H1 (cell line): ENCODE results near the gene L1TD1. TPM values are rescaled to one million over a fixed set of nuclear protein-coding genes. Genes with fewer than 3 reads are reported as not detected.
A peak's percentile ranks its signal among the peaks of the same experiment; 100 is the strongest.

Source experiments
- CTCF ChIA-PET: fragments of 300-600 bp; sonication (Branson Sonifier 250); formaldehyde crosslinking; loops from one replicate; lab custom pipeline; 2021; ENCODE audit not compliant: partially characterized antibody; lab: Charles Lee
- POLR2A ChIA-PET: fragments of 300-600 bp; sonication (Branson Sonifier 250); formaldehyde crosslinking; loops from one replicate; lab custom pipeline; 2021; ENCODE audit warnings: inconsistent platforms; ENCODE audit not compliant: partially characterized antibody; lab: Charles Lee
- DNase-seq, 2 experiments: peaks; one replicate each; pipeline versions ENCODE4 v3.0.0 to v3.0.0-alpha.2; 2010 to 2022; ENCODE audit warnings: low spot score in 2 of 2, low read depth in 1 of 2, mixed read lengths in 1 of 2
- FAIRE-seq: peaks from 2 replicates; lab custom pipeline; 2011; peaks lifted over from hg19 to GRCh38; lab: Jason Lieb, UNC
- H2AFZ ChIP-seq: 2 replicates; pipeline ENCODE4 v1.8.1; 2012; ENCODE audit warnings: low read length, inconsistent platforms
- H2AK5ac ChIP-seq: 2 replicates; pipeline ENCODE4 v1.6.1; 2013; ENCODE audit warnings: low read depth, low read length
- H2BK120ac ChIP-seq: replicated peaks from 2 replicates; pipeline ENCODE3; 2013; ENCODE audit warnings: low read depth, low read length, inconsistent platforms
- H2BK12ac ChIP-seq: 2 replicates; pipeline ENCODE4 v1.6.1; 2013; ENCODE audit warnings: low read depth, low read length
- H2BK15ac ChIP-seq: 2 replicates; pipeline ENCODE4 v1.6.1; 2013; ENCODE audit warnings: low read length
- H2BK20ac ChIP-seq: 2 replicates; pipeline ENCODE4 v1.6.1; 2013; ENCODE audit warnings: low read length
- H2BK5ac ChIP-seq: 2 replicates; pipeline ENCODE4 v1.6.1; 2013; ENCODE audit warnings: low read depth, low read length
- H3K14ac ChIP-seq: 2 replicates; pipeline ENCODE4 v1.6.1; 2013; ENCODE audit warnings: inconsistent platforms; ENCODE audit not compliant: insufficient read length
- H3K18ac ChIP-seq: 2 replicates; pipeline ENCODE4 v1.6.1; 2013; ENCODE audit warnings: low read length; ENCODE audit errors: extremely low read depth
- H3K23ac ChIP-seq: 2 replicates; pipeline ENCODE4 v1.6.1; 2013; ENCODE audit warnings: inconsistent platforms; ENCODE audit not compliant: insufficient read length
- H3K23me2 ChIP-seq: 2 replicates; pipeline ENCODE4 v1.6.1; 2013; ENCODE audit warnings: low read depth, low read length
- H3K27ac ChIP-seq: 2 replicates; pipeline ENCODE4 v1.6.1; 2011; ENCODE audit warnings: low read depth, low read length, inconsistent platforms
- H3K27me3 ChIP-seq, 4 experiments: replicated peaks in 1 of 4; 1 replicate in 1 of 4; 2 replicates in 3 of 4; pipeline versions ENCODE4 v1.6.1 to v1.8.1; 2011 to 2013; ENCODE audit warnings: low read length in 3 of 4, mild to moderate bottlenecking in 3 of 4, inconsistent platforms in 2 of 4, mixed read lengths in 2 of 4, moderate library complexity in 1 of 4; ENCODE audit not compliant: control insufficient read depth in 3 of 4, insufficient read depth in 3 of 4; ENCODE audit errors: extremely low read depth in 1 of 4
- H3K36me3 ChIP-seq, 4 experiments: 2 replicates each; pipeline versions ENCODE4 v1.6.1 to v1.8.1; 2011 to 2013; ENCODE audit warnings: mild to moderate bottlenecking in 4 of 4, low read length in 3 of 4, moderate library complexity in 2 of 4, control low read depth in 1 of 4, inconsistent platforms in 1 of 4; ENCODE audit not compliant: insufficient read depth in 4 of 4, control insufficient read depth in 2 of 4
- H3K4ac ChIP-seq: replicated peaks from 2 replicates; pipeline ENCODE3; 2013; ENCODE audit warnings: low read length, low read depth, mixed read lengths, inconsistent platforms; ENCODE audit not compliant: insufficient read length
- H3K4me1 ChIP-seq, 4 experiments: replicated peaks in 1 of 4; 1 replicate in 1 of 4; 2 replicates in 3 of 4; pipeline versions ENCODE4 v1.6.1 to v1.8.1; 2011 to 2013; ENCODE audit warnings: low read length in 3 of 4, inconsistent platforms in 2 of 4, mixed read lengths in 1 of 4; ENCODE audit not compliant: insufficient read depth in 4 of 4, control insufficient read depth in 3 of 4
- H3K4me2 ChIP-seq, 2 experiments: 2 replicates each; pipeline versions ENCODE4 v1.6.1 to v1.8.1; 2011 to 2013; ENCODE audit warnings: low read depth in 2 of 2, low read length in 2 of 2, control low read depth in 1 of 2, inconsistent platforms in 1 of 2, mild to moderate bottlenecking in 1 of 2; ENCODE audit not compliant: insufficient read depth in 1 of 2
- H3K4me3 ChIP-seq, 4 experiments: fragments of 200-600, 300-600 bp in 1 of 4; sonication (generic), shearing (Covaris generic), sonication (Bioruptor Twin) in 1 of 4; 2 replicates each; pipeline versions ENCODE4 v1.5.1 to v1.8.1; 2011 to 2016; ENCODE audit warnings: low read length in 4 of 4, low read depth in 3 of 4, control low read depth in 2 of 4, inconsistent platforms in 2 of 4, mild to moderate bottlenecking in 2 of 4, mixed read lengths in 1 of 4, moderate library complexity in 1 of 4; ENCODE audit not compliant: insufficient read depth in 2 of 4; ENCODE audit errors: extremely low read depth in 1 of 4
- H3K56ac ChIP-seq: replicated peaks from 2 replicates; pipeline ENCODE3; 2013; ENCODE audit warnings: low read depth, mild to moderate bottlenecking, mixed read lengths, low read length, inconsistent platforms; ENCODE audit not compliant: insufficient read length
- H3K79me1 ChIP-seq: 2 replicates; pipeline ENCODE4 v1.6.1; 2013; ENCODE audit warnings: low read depth, low read length, control low read depth
- H3K79me2 ChIP-seq, 2 experiments: 2 replicates each; pipeline versions ENCODE4 v1.6.1 to v1.8.1; 2012 to 2013; ENCODE audit warnings: low read length in 2 of 2, mild to moderate bottlenecking in 2 of 2, inconsistent platforms in 1 of 2; ENCODE audit not compliant: insufficient read depth in 2 of 2, control insufficient read depth in 1 of 2
- H3K9ac ChIP-seq, 4 experiments: replicated peaks in 1 of 4; 1 replicate in 1 of 4; 2 replicates in 3 of 4; pipeline versions ENCODE4 v1.6.1 to v1.8.1; 2011 to 2013; ENCODE audit warnings: low read depth in 3 of 4, low read length in 3 of 4, control low read depth in 2 of 4, mild to moderate bottlenecking in 2 of 4, moderate library complexity in 2 of 4, inconsistent platforms in 1 of 4; ENCODE audit errors: extremely low read depth in 1 of 4
- H3K9me3 ChIP-seq, 2 experiments: 2 replicates each; pipeline versions ENCODE4 v1.6.1 to v1.8.1; 2012 to 2013; ENCODE audit warnings: mild to moderate bottlenecking in 2 of 2, moderate library complexity in 2 of 2, control low read depth in 1 of 2, inconsistent platforms in 1 of 2, low read depth in 1 of 2, low read length in 1 of 2, mixed read lengths in 1 of 2; ENCODE audit not compliant: insufficient read depth in 2 of 2
- H4K20me1 ChIP-seq, 2 experiments: replicated peaks in 1 of 2; 2 replicates each; pipeline versions ENCODE3 to v1.8.1; 2011 to 2013; ENCODE audit warnings: inconsistent platforms in 2 of 2, low read length in 2 of 2, mild to moderate bottlenecking in 1 of 2; ENCODE audit not compliant: insufficient read depth in 2 of 2, control insufficient read depth in 1 of 2
- H4K5ac ChIP-seq: 2 replicates; pipeline ENCODE4 v1.6.1; 2013; ENCODE audit warnings: low read length, low read depth, mixed read lengths, inconsistent platforms; ENCODE audit not compliant: insufficient read length
- H4K8ac ChIP-seq: 2 replicates; pipeline ENCODE4 v1.8.0; 2013; ENCODE audit warnings: mild to moderate bottlenecking, moderate library complexity, low read length, inconsistent platforms; ENCODE audit not compliant: insufficient read depth; ENCODE audit errors: extremely low read depth
- H4K91ac ChIP-seq: replicated peaks from 2 replicates; pipeline ENCODE3; 2013; ENCODE audit warnings: low read length, mixed read lengths, inconsistent platforms; ENCODE audit not compliant: insufficient read length
- CHD2 ChIP-seq: IDR thresholded peaks from 2 replicates; pipeline ENCODE4 v1.6.1; 2012; ENCODE audit warnings: low read length, improper control_type of control experiment
- POLR2AphosphoS5 ChIP-seq: IDR thresholded peaks from 2 replicates; pipeline ENCODE4 v1.6.1; 2011; ENCODE audit warnings: low read depth, low read length
- WGBS, 2 experiments: shearing (Covaris generic) in 1 of 2; methylation state at CpG; one replicate each; pipeline versions ENCODE4 v1.1.6 to v1.1.7; 2013 to 2015; ENCODE audit warnings: low lambda C conversion rate in 2 of 2, mixed read lengths in 2 of 2, inconsistent platforms in 1 of 2, low coverage in 1 of 2, missing lambda C conversion rate in 1 of 2; ENCODE audit not compliant: insufficient replicate concordance in 2 of 2, insufficient coverage in 1 of 2, insufficient read length in 1 of 2; ENCODE audit errors: extremely low coverage in 1 of 2, missing lambda C conversion rate in 1 of 2; 5-methylcytosine and 5-hydroxymethylcytosine counted together
- polyA plus RNA-seq, 7 experiments: library from polyadenylated mRNA; depleted of rRNA in 3 of 7; stranded (reverse) in 5 of 7; unstranded in 2 of 7; fragments of >200 nt in 5 of 7; fragments of 200-250 nt in 2 of 7; gene quantifications; 1 replicate in 5 of 7; 2 replicates in 1 of 7; 4 replicates in 1 of 7; pipeline versions ENCODE4 v1.2.1 to v1.2.3, GENCODE V29; 2011 to 2013; ENCODE audit warnings: missing spikeins in 2 of 7, mixed read lengths in 2 of 7
- total RNA-seq: library from RNA; stranded (reverse); fragmentation: NEBNext Ultra II Directional; extraction: Animal tissue kit (Norgen Biotek cat#: 25700); gene quantifications from 2 replicates; pipeline ENCODE4 v1.2.1, GENCODE V29; 2021

Gene L1TD1
- total and polyA plus RNA-seq, 2 of the 8 experiments (the other 6 are each of a cell fraction or from before 2014, with no cell fraction given), result 35.3 to 441 TPM

- Histone ChIP-seq H2AFZ (no peak overlapping the region), H3K4me2 (no peak overlapping the region), H2BK120ac (no peak overlapping the region), H3K79me1 (no peaks in the 10 kb centered on the region), H3K36me3 (peaks cover 0 to 15% (median 4%) of the 10 kb centered on the region in 4 experiments; a peak in 4 of 8 replicates), H3K14ac (no peak overlapping the region), H3K18ac (peak overlapping the region; percentile 74; the same call in 1 of the 2 replicates), H3K4me1 (peaks cover 5 to 16% (median 13%) of the 10 kb centered on the region in 4 experiments), H3K4ac (no peak overlapping the region), H2BK20ac (no peak overlapping the region), H3K23me2 (no peaks in the 10 kb centered on the region), H3K4me3 (no peak overlapping the region), H2BK12ac (no peak overlapping the region), H4K8ac (no peak overlapping the region), H2AK5ac (no peak overlapping the region; the same call in 1 of the 2 replicates), H3K27ac (no peak overlapping the region), H3K9me3 (no peaks in the 10 kb centered on the region), H3K79me2 (no peaks in the 10 kb centered on the region), H4K20me1 (peaks cover 0 to 3% of the 10 kb centered on the region in 2 experiments), H2BK15ac (no peak overlapping the region), H4K5ac (no peak overlapping the region), H3K9ac (no peak overlapping the region), H4K91ac (no peak overlapping the region), H3K27me3 (no peaks in the 10 kb centered on the region), H2BK5ac (no peak overlapping the region), H3K56ac (no peak overlapping the region), H3K23ac (no peak overlapping the region)
- no peak for DNase-seq
- peak; percentile 52 for TF ChIP-seq POLR2AphosphoS5
- TF ChIP-seq CHD2, result no peak
- no peak for FAIRE-seq
- 93% methylated on average over 7 of the region's 7 CpGs; no CpG with 5 or more reads in 1 of the 2 experiments for WGBS, 2 experiments
- ChIA-PET CTCF (interaction anchor here (1.0 to 2.0 kb wide), 7 partner anchors 9 to 90 kb away, joined by 3 to 8 read pairs (median 4); no protein-coding TSS in a partner anchor), POLR2A (interaction anchor here (0.7 to 10.8 kb wide), 12 partner anchors 8 to 60 kb away, joined by 3 to 98 read pairs (median 6); no protein-coding TSS in a partner anchor)
Observed at GRCh38 chr1:62233926-62234450, 39.3 kb downstream of the L1TD1 start.
